Liver (tissue), 9 donors: ENCODE data around the gene AATK. TPM values are rescaled to one million over a fixed set of nuclear protein-coding genes. Genes with fewer than 3 reads are reported as not detected.

Source experiments
- DNase-seq: peaks from one replicate; pipeline ENCODE4 v3.0.0-alpha.2; 2017; ENCODE audit warnings: low spot score
- H3K27ac ChIP-seq, 2 donors: one replicate each; pipeline ENCODE4 v1.7.0; 2013; ENCODE audit warnings: inconsistent platforms in 2 of 2, low read length in 2 of 2, control low read depth in 1 of 2, low read depth in 1 of 2, mild to moderate bottlenecking in 1 of 2
- H3K27me3 ChIP-seq, 4 donors: one replicate each; pipeline versions ENCODE4 v1.6.1 to v1.7.0; 2013; ENCODE audit warnings: low read length in 3 of 4, inconsistent platforms in 1 of 4, mild to moderate bottlenecking in 1 of 4, moderate library complexity in 1 of 4; ENCODE audit not compliant: control insufficient read depth in 4 of 4, insufficient read depth in 4 of 4
- H3K36me3 ChIP-seq, 4 donors: one replicate each; pipeline versions ENCODE4 v1.6.1 to v1.7.0; 2013; ENCODE audit warnings: low read length in 3 of 4, mild to moderate bottlenecking in 3 of 4, low read depth in 1 of 4, moderate library complexity in 1 of 4; ENCODE audit not compliant: control insufficient read depth in 4 of 4, insufficient read depth in 3 of 4
- H3K4me1 ChIP-seq, 4 donors: one replicate each; pipeline versions ENCODE4 v1.6.1 to v1.7.0; 2013; ENCODE audit warnings: low read length in 3 of 4, mild to moderate bottlenecking in 3 of 4, moderate library complexity in 1 of 4; ENCODE audit not compliant: control insufficient read depth in 4 of 4, insufficient read depth in 4 of 4
- H3K4me3 ChIP-seq, 3 donors: one replicate each; pipeline versions ENCODE4 v1.6.1 to v1.7.0; 2013; ENCODE audit warnings: low read length in 3 of 3, control low read depth in 1 of 3, low read depth in 1 of 3, mild to moderate bottlenecking in 1 of 3
- H3K9ac ChIP-seq, 2 donors: one replicate each; pipeline ENCODE4 v1.7.0; 2013; ENCODE audit warnings: low read length in 2 of 2, mild to moderate bottlenecking in 2 of 2, moderate library complexity in 2 of 2, control low read depth in 1 of 2, low read depth in 1 of 2
- H3K9me3 ChIP-seq, 4 donors: one replicate each; pipeline versions ENCODE4 v1.6.1 to v1.7.0; 2013; ENCODE audit warnings: low read length in 3 of 4; ENCODE audit not compliant: control insufficient read depth in 4 of 4
- EGR1 ChIP-seq, 2 donors: IDR thresholded peaks; 2 replicates each; pipeline ENCODE4 v1.6.1; 2016 to 2018; ENCODE audit warnings: antibody characterized with exemption in 2 of 2, low read depth in 2 of 2
- GABPA ChIP-seq, 2 donors: IDR thresholded peaks in 1 of 2; conservative IDR thresholded peaks in 1 of 2; 2 replicates each; pipeline ENCODE4 v1.6.1; 2016; ENCODE audit warnings: antibody characterized with exemption in 2 of 2, mild to moderate bottlenecking in 1 of 2, moderate library complexity in 1 of 2
- HNF4A ChIP-seq, 2 donors: conservative IDR thresholded peaks; 2 replicates each; pipeline ENCODE4 v1.6.1; 2016; ENCODE audit warnings: antibody characterized with exemption in 2 of 2, mild to moderate bottlenecking in 2 of 2
- NR2F2 ChIP-seq: IDR thresholded peaks from 2 replicates; pipeline ENCODE4 v1.6.1; 2016; ENCODE audit warnings: antibody characterized with exemption
- RAD21 ChIP-seq, 2 donors: IDR thresholded peaks; 2 replicates each; pipeline ENCODE4 v1.6.1; 2016; ENCODE audit warnings: antibody characterized with exemption in 2 of 2, mild to moderate bottlenecking in 2 of 2
- RXRA ChIP-seq, 2 donors: IDR thresholded peaks; 2 replicates each; pipeline ENCODE4 v1.6.1; 2017 to 2018; ENCODE audit warnings: antibody characterized with exemption in 2 of 2, mild to moderate bottlenecking in 1 of 2
- SP1 ChIP-seq: IDR thresholded peaks from 2 replicates; pipeline ENCODE4 v1.6.1; 2018; ENCODE audit warnings: antibody characterized with exemption, mild to moderate bottlenecking
- TAF1 ChIP-seq: conservative IDR thresholded peaks from 2 replicates; pipeline ENCODE4 v1.6.1; 2016; ENCODE audit warnings: antibody characterized with exemption, mild to moderate bottlenecking
- YY1 ChIP-seq: IDR thresholded peaks from 2 replicates; pipeline ENCODE4 v1.6.1; 2016; ENCODE audit warnings: antibody characterized with exemption, mild to moderate bottlenecking
- WGBS: extraction: QIAGEN DNeasy Blood & Tissue Kit; methylation state at CpG from one replicate; pipeline ENCODE4 v1.1.7; 2013; 5-methylcytosine and 5-hydroxymethylcytosine counted together
- polyA plus RNA-seq, 2 donors: library from polyadenylated mRNA; stranded (reverse) in 1 of 2; unstranded in 1 of 2; fragments of 200-250 nt in 1 of 2; fragments of >200 nt in 1 of 2; fragmentation: Nextera tagmentation in 1 of 2; extraction: Ambion mirVana in 1 of 2; gene quantifications; one replicate each; pipeline versions ENCODE4 v1.2.1 to v1.2.3, GENCODE V29; 2013 to 2015
- total RNA-seq, 2 donors: library from RNA; depleted of rRNA; stranded (reverse); fragments of >200 nt; gene quantifications; one replicate each; pipeline ENCODE4 v1.2.3, GENCODE V29; 2014
- TF ChIP-seq, protein P1 (sequence below): IDR thresholded peaks from 2 replicates; pipeline ENCODE4 v1.6.1; 2016; ENCODE audit warnings: antibody characterized with exemption
- TF ChIP-seq, protein P2 (sequence below): IDR thresholded peaks from 2 replicates; pipeline ENCODE4 v1.6.1; 2016; ENCODE audit warnings: antibody characterized with exemption, mild to moderate bottlenecking
- TF ChIP-seq, protein P3 (sequence below): IDR thresholded peaks from 2 replicates; pipeline ENCODE4 v1.6.1; 2016; ENCODE audit warnings: antibody characterized with exemption
- TF ChIP-seq, protein P4 (sequence below): IDR thresholded peaks from 2 replicates; pipeline ENCODE4 v1.6.1; 2016; ENCODE audit warnings: antibody characterized with exemption
- donor health status: healthy.
- donor health status: healthy.
- donor health status: healthy.
- donor health status: healthy.
- donor health status: healthy.

Gene AATK
- total and polyA plus RNA-seq, 4 donors: 0.24 to 2.3 (median 0.62) TPM

DNA sequence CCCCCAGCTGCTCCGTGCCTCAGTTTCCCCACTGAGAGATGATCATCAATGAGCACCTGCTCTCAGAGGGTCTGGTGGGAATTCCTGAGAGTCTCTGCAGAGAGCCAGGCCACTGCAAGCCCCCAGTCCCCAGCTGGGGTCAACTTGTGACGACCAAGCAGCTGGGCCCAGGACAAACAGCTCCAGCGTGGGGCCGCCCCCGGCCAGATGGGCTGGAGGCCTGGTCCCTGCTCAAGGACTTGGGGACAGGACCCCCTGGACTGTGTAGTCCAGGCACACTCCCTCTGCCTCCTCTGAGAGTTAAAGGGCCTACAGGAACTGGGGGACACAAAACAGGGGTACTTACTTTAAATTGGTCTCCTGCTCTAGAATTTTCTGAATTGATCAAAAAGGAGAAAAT, 16.6 kb upstream of the AATK start:
- no peaks in the 10 kb centered on the region for H3K4me1 ChIP-seq
- H3K36me3 ChIP-seq: no peaks in the 10 kb centered on the region
- 88% methylated on average over 5 of the region's 5 CpGs for WGBS
- no peak overlapping the region for H3K27ac ChIP-seq
- TF ChIP-seq, protein P1, sequence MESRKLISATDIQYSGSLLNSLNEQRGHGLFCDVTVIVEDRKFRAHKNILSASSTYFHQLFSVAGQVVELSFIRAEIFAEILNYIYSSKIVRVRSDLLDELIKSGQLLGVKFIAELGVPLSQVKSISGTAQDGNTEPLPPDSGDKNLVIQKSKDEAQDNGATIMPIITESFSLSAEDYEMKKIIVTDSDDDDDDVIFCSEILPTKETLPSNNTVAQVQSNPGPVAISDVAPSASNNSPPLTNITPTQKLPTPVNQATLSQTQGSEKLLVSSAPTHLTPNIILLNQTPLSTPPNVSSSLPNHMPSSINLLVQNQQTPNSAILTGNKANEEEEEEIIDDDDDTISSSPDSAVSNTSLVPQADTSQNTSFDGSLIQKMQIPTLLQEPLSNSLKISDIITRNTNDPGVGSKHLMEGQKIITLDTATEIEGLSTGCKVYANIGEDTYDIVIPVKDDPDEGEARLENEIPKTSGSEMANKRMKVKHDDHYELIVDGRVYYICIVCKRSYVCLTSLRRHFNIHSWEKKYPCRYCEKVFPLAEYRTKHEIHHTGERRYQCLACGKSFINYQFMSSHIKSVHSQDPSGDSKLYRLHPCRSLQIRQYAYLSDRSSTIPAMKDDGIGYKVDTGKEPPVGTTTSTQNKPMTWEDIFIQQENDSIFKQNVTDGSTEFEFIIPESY: no peak
- H3K9ac ChIP-seq: no peak overlapping the region
- no peaks in the 10 kb centered on the region for H3K9me3 ChIP-seq
- H3K4me3 ChIP-seq: no peak overlapping the region
- no peaks in the 10 kb centered on the region for H3K27me3 ChIP-seq
- no peak for DNase-seq

DNA sequence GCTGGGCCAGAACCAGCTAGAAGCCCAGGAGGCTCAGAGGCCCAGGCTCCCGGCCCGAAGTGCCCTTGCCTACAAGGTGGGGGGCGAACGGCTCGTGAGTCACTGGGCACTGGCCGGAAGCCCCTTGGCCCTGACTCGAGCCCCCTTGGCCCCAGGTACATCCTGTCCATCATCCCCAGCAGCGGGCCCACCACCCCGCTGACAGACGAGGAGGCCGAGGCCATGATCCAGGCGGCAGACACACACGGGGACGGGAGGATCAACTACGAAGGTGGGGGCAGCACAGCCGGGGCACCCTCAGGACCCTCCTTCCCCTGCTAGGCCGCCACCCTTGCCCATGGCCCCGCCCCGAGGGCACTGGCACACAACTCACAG, 15.8 kb upstream of the AATK start:
- Histone ChIP-seq H3K4me1 (no peaks in the 10 kb centered on the region), H3K36me3 (no peaks in the 10 kb centered on the region), H3K4me3 (no peak overlapping the region), H3K27ac (no peak overlapping the region), H3K9me3 (no peaks in the 10 kb centered on the region), H3K9ac (no peak overlapping the region), H3K27me3 (no peaks in the 10 kb centered on the region)
- DNase-seq: no peak
- 97% methylated on average over 19 of the region's 19 CpGs for WGBS
- TF ChIP-seq TAF1: no peak
- TF ChIP-seq, protein P2, sequence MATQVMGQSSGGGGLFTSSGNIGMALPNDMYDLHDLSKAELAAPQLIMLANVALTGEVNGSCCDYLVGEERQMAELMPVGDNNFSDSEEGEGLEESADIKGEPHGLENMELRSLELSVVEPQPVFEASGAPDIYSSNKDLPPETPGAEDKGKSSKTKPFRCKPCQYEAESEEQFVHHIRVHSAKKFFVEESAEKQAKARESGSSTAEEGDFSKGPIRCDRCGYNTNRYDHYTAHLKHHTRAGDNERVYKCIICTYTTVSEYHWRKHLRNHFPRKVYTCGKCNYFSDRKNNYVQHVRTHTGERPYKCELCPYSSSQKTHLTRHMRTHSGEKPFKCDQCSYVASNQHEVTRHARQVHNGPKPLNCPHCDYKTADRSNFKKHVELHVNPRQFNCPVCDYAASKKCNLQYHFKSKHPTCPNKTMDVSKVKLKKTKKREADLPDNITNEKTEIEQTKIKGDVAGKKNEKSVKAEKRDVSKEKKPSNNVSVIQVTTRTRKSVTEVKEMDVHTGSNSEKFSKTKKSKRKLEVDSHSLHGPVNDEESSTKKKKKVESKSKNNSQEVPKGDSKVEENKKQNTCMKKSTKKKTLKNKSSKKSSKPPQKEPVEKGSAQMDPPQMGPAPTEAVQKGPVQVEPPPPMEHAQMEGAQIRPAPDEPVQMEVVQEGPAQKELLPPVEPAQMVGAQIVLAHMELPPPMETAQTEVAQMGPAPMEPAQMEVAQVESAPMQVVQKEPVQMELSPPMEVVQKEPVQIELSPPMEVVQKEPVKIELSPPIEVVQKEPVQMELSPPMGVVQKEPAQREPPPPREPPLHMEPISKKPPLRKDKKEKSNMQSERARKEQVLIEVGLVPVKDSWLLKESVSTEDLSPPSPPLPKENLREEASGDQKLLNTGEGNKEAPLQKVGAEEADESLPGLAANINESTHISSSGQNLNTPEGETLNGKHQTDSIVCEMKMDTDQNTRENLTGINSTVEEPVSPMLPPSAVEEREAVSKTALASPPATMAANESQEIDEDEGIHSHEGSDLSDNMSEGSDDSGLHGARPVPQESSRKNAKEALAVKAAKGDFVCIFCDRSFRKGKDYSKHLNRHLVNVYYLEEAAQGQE: no peak
- no peak for TF ChIP-seq RXRA (IDR thresholded peaks at IDR 0.05)
- TF ChIP-seq, protein P3, sequence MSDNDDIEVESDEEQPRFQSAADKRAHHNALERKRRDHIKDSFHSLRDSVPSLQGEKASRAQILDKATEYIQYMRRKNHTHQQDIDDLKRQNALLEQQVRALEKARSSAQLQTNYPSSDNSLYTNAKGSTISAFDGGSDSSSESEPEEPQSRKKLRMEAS: no peak
- TF ChIP-seq EGR1 (IDR thresholded peaks at IDR 0.05; ENCODE audit: low read depth in 2 of 2): no peak
- no peak for TF ChIP-seq HNF4A (conservative IDR thresholded peaks at IDR 0.05)
- TF ChIP-seq, protein P1: no peak
- no peak for TF ChIP-seq RAD21 (IDR thresholded peaks at IDR 0.05)
- no peak for TF ChIP-seq SP1
- TF ChIP-seq NR2F2: no peak
- no peak for TF ChIP-seq YY1
- TF ChIP-seq, protein P4, sequence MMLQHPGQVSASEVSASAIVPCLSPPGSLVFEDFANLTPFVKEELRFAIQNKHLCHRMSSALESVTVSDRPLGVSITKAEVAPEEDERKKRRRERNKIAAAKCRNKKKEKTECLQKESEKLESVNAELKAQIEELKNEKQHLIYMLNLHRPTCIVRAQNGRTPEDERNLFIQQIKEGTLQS: no peak
- no peak for TF ChIP-seq GABPA (IDR thresholded peaks at IDR 0.05 in 1 of 2, conservative IDR thresholded peaks at IDR 0.05 in 1 of 2)
